H1 (cell line): ENCODE measurements around the gene PRXL2A. TPM values are rescaled to one million over a fixed set of nuclear protein-coding genes. Genes with fewer than 3 reads are reported as not detected.

Experiments used
- CTCF ChIA-PET: fragments of 300-600 bp; sonication (Branson Sonifier 250); formaldehyde crosslinking; loops from one replicate; lab custom pipeline; 2021; ENCODE audit not compliant: partially characterized antibody; lab: Charles Lee
- POLR2A ChIA-PET: fragments of 300-600 bp; sonication (Branson Sonifier 250); formaldehyde crosslinking; loops from one replicate; lab custom pipeline; 2021; ENCODE audit warnings: inconsistent platforms; ENCODE audit not compliant: partially characterized antibody; lab: Charles Lee
- DNase-seq, 2 experiments: peaks; one replicate each; pipeline versions ENCODE4 v3.0.0 to v3.0.0-alpha.2; 2010 to 2022; ENCODE audit warnings: low spot score in 2 of 2, low read depth in 1 of 2, mixed read lengths in 1 of 2
- FAIRE-seq: peaks from 2 replicates; lab custom pipeline; 2011; peaks lifted over from hg19 to GRCh38; lab: Jason Lieb, UNC
- H2AFZ ChIP-seq: 2 replicates; pipeline ENCODE4 v1.8.1; 2012; ENCODE audit warnings: low read length, inconsistent platforms
- H2AK5ac ChIP-seq: 2 replicates; pipeline ENCODE4 v1.6.1; 2013; ENCODE audit warnings: low read depth, low read length
- H2BK120ac ChIP-seq: replicated peaks from 2 replicates; pipeline ENCODE3; 2013; ENCODE audit warnings: low read depth, low read length, inconsistent platforms
- H2BK12ac ChIP-seq: 2 replicates; pipeline ENCODE4 v1.6.1; 2013; ENCODE audit warnings: low read depth, low read length
- H2BK15ac ChIP-seq: 2 replicates; pipeline ENCODE4 v1.6.1; 2013; ENCODE audit warnings: low read length
- H2BK20ac ChIP-seq: 2 replicates; pipeline ENCODE4 v1.6.1; 2013; ENCODE audit warnings: low read length
- H2BK5ac ChIP-seq: 2 replicates; pipeline ENCODE4 v1.6.1; 2013; ENCODE audit warnings: low read depth, low read length
- H3K14ac ChIP-seq: 2 replicates; pipeline ENCODE4 v1.6.1; 2013; ENCODE audit warnings: inconsistent platforms; ENCODE audit not compliant: insufficient read length
- H3K18ac ChIP-seq: 2 replicates; pipeline ENCODE4 v1.6.1; 2013; ENCODE audit warnings: low read length; ENCODE audit errors: extremely low read depth
- H3K23ac ChIP-seq: 2 replicates; pipeline ENCODE4 v1.6.1; 2013; ENCODE audit warnings: inconsistent platforms; ENCODE audit not compliant: insufficient read length
- H3K23me2 ChIP-seq: 2 replicates; pipeline ENCODE4 v1.6.1; 2013; ENCODE audit warnings: low read depth, low read length
- H3K27ac ChIP-seq: 2 replicates; pipeline ENCODE4 v1.6.1; 2011; ENCODE audit warnings: low read depth, low read length, inconsistent platforms
- H3K27me3 ChIP-seq, 4 experiments: replicated peaks in 1 of 4; 1 replicate in 1 of 4; 2 replicates in 3 of 4; pipeline versions ENCODE4 v1.6.1 to v1.8.1; 2011 to 2013; ENCODE audit warnings: low read length in 3 of 4, mild to moderate bottlenecking in 3 of 4, inconsistent platforms in 2 of 4, mixed read lengths in 2 of 4, moderate library complexity in 1 of 4; ENCODE audit not compliant: control insufficient read depth in 3 of 4, insufficient read depth in 3 of 4; ENCODE audit errors: extremely low read depth in 1 of 4
- H3K36me3 ChIP-seq, 4 experiments: 2 replicates each; pipeline versions ENCODE4 v1.6.1 to v1.8.1; 2011 to 2013; ENCODE audit warnings: mild to moderate bottlenecking in 4 of 4, low read length in 3 of 4, moderate library complexity in 2 of 4, control low read depth in 1 of 4, inconsistent platforms in 1 of 4; ENCODE audit not compliant: insufficient read depth in 4 of 4, control insufficient read depth in 2 of 4
- H3K4ac ChIP-seq: replicated peaks from 2 replicates; pipeline ENCODE3; 2013; ENCODE audit warnings: low read length, low read depth, mixed read lengths, inconsistent platforms; ENCODE audit not compliant: insufficient read length
- H3K4me1 ChIP-seq, 4 experiments: replicated peaks in 1 of 4; 1 replicate in 1 of 4; 2 replicates in 3 of 4; pipeline versions ENCODE4 v1.6.1 to v1.8.1; 2011 to 2013; ENCODE audit warnings: low read length in 3 of 4, inconsistent platforms in 2 of 4, mixed read lengths in 1 of 4; ENCODE audit not compliant: insufficient read depth in 4 of 4, control insufficient read depth in 3 of 4
- H3K4me2 ChIP-seq, 2 experiments: 2 replicates each; pipeline versions ENCODE4 v1.6.1 to v1.8.1; 2011 to 2013; ENCODE audit warnings: low read depth in 2 of 2, low read length in 2 of 2, control low read depth in 1 of 2, inconsistent platforms in 1 of 2, mild to moderate bottlenecking in 1 of 2; ENCODE audit not compliant: insufficient read depth in 1 of 2
- H3K4me3 ChIP-seq, 4 experiments: fragments of 200-600, 300-600 bp in 1 of 4; sonication (generic), shearing (Covaris generic), sonication (Bioruptor Twin) in 1 of 4; 2 replicates each; pipeline versions ENCODE4 v1.5.1 to v1.8.1; 2011 to 2016; ENCODE audit warnings: low read length in 4 of 4, low read depth in 3 of 4, control low read depth in 2 of 4, inconsistent platforms in 2 of 4, mild to moderate bottlenecking in 2 of 4, mixed read lengths in 1 of 4, moderate library complexity in 1 of 4; ENCODE audit not compliant: insufficient read depth in 2 of 4; ENCODE audit errors: extremely low read depth in 1 of 4
- H3K56ac ChIP-seq: replicated peaks from 2 replicates; pipeline ENCODE3; 2013; ENCODE audit warnings: low read depth, mild to moderate bottlenecking, mixed read lengths, low read length, inconsistent platforms; ENCODE audit not compliant: insufficient read length
- H3K79me1 ChIP-seq: 2 replicates; pipeline ENCODE4 v1.6.1; 2013; ENCODE audit warnings: low read depth, low read length, control low read depth
- H3K79me2 ChIP-seq, 2 experiments: 2 replicates each; pipeline versions ENCODE4 v1.6.1 to v1.8.1; 2012 to 2013; ENCODE audit warnings: low read length in 2 of 2, mild to moderate bottlenecking in 2 of 2, inconsistent platforms in 1 of 2; ENCODE audit not compliant: insufficient read depth in 2 of 2, control insufficient read depth in 1 of 2
- H3K9ac ChIP-seq, 4 experiments: replicated peaks in 1 of 4; 1 replicate in 1 of 4; 2 replicates in 3 of 4; pipeline versions ENCODE4 v1.6.1 to v1.8.1; 2011 to 2013; ENCODE audit warnings: low read depth in 3 of 4, low read length in 3 of 4, control low read depth in 2 of 4, mild to moderate bottlenecking in 2 of 4, moderate library complexity in 2 of 4, inconsistent platforms in 1 of 4; ENCODE audit errors: extremely low read depth in 1 of 4
- H3K9me3 ChIP-seq, 2 experiments: 2 replicates each; pipeline versions ENCODE4 v1.6.1 to v1.8.1; 2012 to 2013; ENCODE audit warnings: mild to moderate bottlenecking in 2 of 2, moderate library complexity in 2 of 2, control low read depth in 1 of 2, inconsistent platforms in 1 of 2, low read depth in 1 of 2, low read length in 1 of 2, mixed read lengths in 1 of 2; ENCODE audit not compliant: insufficient read depth in 2 of 2
- H4K20me1 ChIP-seq, 2 experiments: replicated peaks in 1 of 2; 2 replicates each; pipeline versions ENCODE3 to v1.8.1; 2011 to 2013; ENCODE audit warnings: inconsistent platforms in 2 of 2, low read length in 2 of 2, mild to moderate bottlenecking in 1 of 2; ENCODE audit not compliant: insufficient read depth in 2 of 2, control insufficient read depth in 1 of 2
- H4K5ac ChIP-seq: 2 replicates; pipeline ENCODE4 v1.6.1; 2013; ENCODE audit warnings: low read length, low read depth, mixed read lengths, inconsistent platforms; ENCODE audit not compliant: insufficient read length
- H4K8ac ChIP-seq: 2 replicates; pipeline ENCODE4 v1.8.0; 2013; ENCODE audit warnings: mild to moderate bottlenecking, moderate library complexity, low read length, inconsistent platforms; ENCODE audit not compliant: insufficient read depth; ENCODE audit errors: extremely low read depth
- H4K91ac ChIP-seq: replicated peaks from 2 replicates; pipeline ENCODE3; 2013; ENCODE audit warnings: low read length, mixed read lengths, inconsistent platforms; ENCODE audit not compliant: insufficient read length
- CTBP2 ChIP-seq: IDR thresholded peaks from 2 replicates; pipeline ENCODE4 v1.7.0; 2011; ENCODE audit warnings: borderline replicate concordance, mild to moderate bottlenecking, moderate library complexity, mixed read lengths, low read length; ENCODE audit not compliant: insufficient read depth, insufficient read length
- KDM4A ChIP-seq: IDR thresholded peaks from one replicate; pipeline ENCODE4 v1.7.1; 2012; ENCODE audit warnings: low read depth, mild to moderate bottlenecking, moderate library complexity, low read length, inconsistent platforms; ENCODE audit not compliant: severe bottlenecking
- RAD21 ChIP-seq, 2 experiments: IDR thresholded peaks in 1 of 2; conservative IDR thresholded peaks in 1 of 2; 2 replicates each; pipeline ENCODE4 v1.6.1; 2011; ENCODE audit warnings: low read depth in 2 of 2, low read length in 2 of 2, improper control_type of control experiment in 1 of 2, inconsistent platforms in 1 of 2, mild to moderate bottlenecking in 1 of 2, moderate library complexity in 1 of 2
- RNF2 ChIP-seq: fragments of 200-900, 300-1000 bp; sonication (generic); IDR thresholded peaks from 2 replicates; pipeline ENCODE4 v1.7.1; 2016; ENCODE audit warnings: borderline replicate concordance, low read depth, mild to moderate bottlenecking, antibody characterized with exemption, low read length; ENCODE audit not compliant: poor library complexity, severe bottlenecking; ENCODE audit errors: missing control alignments
- WGBS, 2 experiments: shearing (Covaris generic) in 1 of 2; methylation state at CpG; one replicate each; pipeline versions ENCODE4 v1.1.6 to v1.1.7; 2013 to 2015; ENCODE audit warnings: low lambda C conversion rate in 2 of 2, mixed read lengths in 2 of 2, inconsistent platforms in 1 of 2, low coverage in 1 of 2, missing lambda C conversion rate in 1 of 2; ENCODE audit not compliant: insufficient replicate concordance in 2 of 2, insufficient coverage in 1 of 2, insufficient read length in 1 of 2; ENCODE audit errors: extremely low coverage in 1 of 2, missing lambda C conversion rate in 1 of 2; 5-methylcytosine and 5-hydroxymethylcytosine counted together
- polyA plus RNA-seq, 7 experiments: library from polyadenylated mRNA; depleted of rRNA in 3 of 7; stranded (reverse) in 5 of 7; unstranded in 2 of 7; fragments of >200 nt in 5 of 7; fragments of 200-250 nt in 2 of 7; gene quantifications; 1 replicate in 5 of 7; 2 replicates in 1 of 7; 4 replicates in 1 of 7; pipeline versions ENCODE4 v1.2.1 to v1.2.3, GENCODE V29; 2011 to 2013; ENCODE audit warnings: missing spikeins in 2 of 7, mixed read lengths in 2 of 7
- total RNA-seq: library from RNA; stranded (reverse); fragmentation: NEBNext Ultra II Directional; extraction: Animal tissue kit (Norgen Biotek cat#: 25700); gene quantifications from 2 replicates; pipeline ENCODE4 v1.2.1, GENCODE V29; 2021
- TF ChIP-seq, protein P1 (sequence below): IDR thresholded peaks from 2 replicates; pipeline ENCODE4 v1.6.1; 2012; ENCODE audit warnings: low read length, inconsistent platforms

PRXL2A gene
- total and polyA plus RNA-seq, 2 of the 8 experiments (the other 6 are each of a cell fraction or from before 2014, with no cell fraction given): 13.4 to 58.3 TPM

DNA sequence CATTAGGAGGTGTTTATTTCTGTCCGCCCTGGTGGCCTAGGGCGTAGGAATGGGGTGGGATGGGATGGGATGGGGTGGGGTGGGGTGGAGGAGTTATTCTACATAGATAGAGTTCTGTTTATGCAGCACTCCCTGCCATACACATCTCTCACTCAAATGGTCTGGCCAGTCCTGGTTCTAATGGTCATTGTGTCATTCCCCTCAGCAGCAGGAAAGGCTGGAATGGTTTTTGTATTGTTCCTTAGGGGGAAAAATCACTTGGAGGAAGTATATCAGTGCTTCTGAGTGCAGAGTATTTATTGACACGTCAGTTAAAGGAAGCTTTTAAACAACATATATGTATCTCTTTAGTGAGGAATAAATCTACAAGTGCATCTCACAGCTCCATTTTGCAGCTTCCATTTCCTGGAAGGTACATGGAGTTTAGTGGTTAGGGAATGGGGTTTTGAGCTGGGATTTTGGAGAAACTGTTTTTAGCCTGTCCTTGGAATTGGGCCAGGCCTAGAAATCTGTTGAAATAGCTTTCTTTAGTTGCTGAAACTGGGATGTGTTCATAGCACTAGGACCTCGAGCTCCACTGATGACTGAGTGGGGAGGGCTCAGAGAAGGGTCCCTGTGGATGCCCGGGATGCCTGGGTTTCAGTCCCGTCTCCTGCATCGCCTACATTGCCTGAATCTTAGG is 54.1 kb downstream of the PRXL2A start:
- H3K14ac ChIP-seq: no peak overlapping the region
- H3K4me1 ChIP-seq: peaks cover 52 to 72% (median 66%) of the 10 kb centered on the region in 4 experiments
- H3K56ac ChIP-seq: no peak overlapping the region
- no peak overlapping the region for H3K18ac ChIP-seq
- no peak overlapping the region for H2BK120ac ChIP-seq
- no peak overlapping the region for H4K91ac ChIP-seq
- H4K8ac ChIP-seq: no peak overlapping the region
- no peak overlapping the region for H3K4me2 ChIP-seq
- H3K9me3 ChIP-seq: no peaks in the 10 kb centered on the region
- WGBS, 2 experiments: 86% methylated on average over 7 of the region's 7 CpGs; no CpG with 5 or more reads in 1 of the 2 experiments
- CTCF ChIA-PET: interaction anchor here (1.0 to 38.4 kb wide), 4 partner anchors 5 to 44 kb away, joined by 3 to 1263 read pairs (median 456); partner anchors contain the start of gene TSPAN14
- H3K9ac ChIP-seq: no peak overlapping the region
- no peaks in the 10 kb centered on the region for H3K36me3 ChIP-seq
- H4K20me1 ChIP-seq: peaks cover 12 to 30% of the 10 kb centered on the region in 2 experiments
- no peak overlapping the region for H3K4ac ChIP-seq
- peaks cover 7 to 93% of the 10 kb centered on the region in 2 experiments for H3K79me2 ChIP-seq
- H3K79me1 ChIP-seq: peaks cover 31% of the 10 kb centered on the region
- DNase-seq: no peak
- H2AK5ac ChIP-seq: 0 out of 2 replicates have a peak overlapping the region, but pooled peaks have one; percentile 19
- no peak overlapping the region for H2BK5ac ChIP-seq
- FAIRE-seq: no peak
- H3K27ac ChIP-seq: no peak overlapping the region
- no peak for TF ChIP-seq CTBP2
- no peak for TF ChIP-seq RAD21 (IDR thresholded peaks at IDR 0.05 in 1 of 2, conservative IDR thresholded peaks at IDR 0.05 in 1 of 2; ENCODE audit: low read depth in 2 of 2, low read length in 2 of 2)
- no peak for TF ChIP-seq RNF2
- TF ChIP-seq KDM4A: no peak
- TF ChIP-seq, protein P1, sequence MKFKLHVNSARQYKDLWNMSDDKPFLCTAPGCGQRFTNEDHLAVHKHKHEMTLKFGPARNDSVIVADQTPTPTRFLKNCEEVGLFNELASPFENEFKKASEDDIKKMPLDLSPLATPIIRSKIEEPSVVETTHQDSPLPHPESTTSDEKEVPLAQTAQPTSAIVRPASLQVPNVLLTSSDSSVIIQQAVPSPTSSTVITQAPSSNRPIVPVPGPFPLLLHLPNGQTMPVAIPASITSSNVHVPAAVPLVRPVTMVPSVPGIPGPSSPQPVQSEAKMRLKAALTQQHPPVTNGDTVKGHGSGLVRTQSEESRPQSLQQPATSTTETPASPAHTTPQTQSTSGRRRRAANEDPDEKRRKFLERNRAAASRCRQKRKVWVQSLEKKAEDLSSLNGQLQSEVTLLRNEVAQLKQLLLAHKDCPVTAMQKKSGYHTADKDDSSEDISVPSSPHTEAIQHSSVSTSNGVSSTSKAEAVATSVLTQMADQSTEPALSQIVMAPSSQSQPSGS: no peak
- H3K27me3 ChIP-seq: peaks cover 0 to 3% (median under 1%) of the 10 kb centered on the region in 4 experiments; a peak in 2 of 7 replicates
- H4K5ac ChIP-seq: no peak overlapping the region
- no peak overlapping the region for H2BK20ac ChIP-seq
- H3K4me3 ChIP-seq: no peak overlapping the region
- no peak overlapping the region for H2BK12ac ChIP-seq
- POLR2A ChIA-PET: interaction anchor here (1.2 to 3.4 kb wide), 3 partner anchors 10 to 61 kb away, joined by 3 to 18 read pairs (median 3); no protein-coding TSS in a partner anchor
- 0 out of 2 replicates have a peak, but pooled peaks cover 4% of the 10 kb centered on the region for H3K23me2 ChIP-seq
- no peak overlapping the region for H3K23ac ChIP-seq
- H2AFZ ChIP-seq: no peak overlapping the region
- no peak overlapping the region for H2BK15ac ChIP-seq
